Anterior cingulate cortex (tissue), 58 donors: ENCODE data around the gene POLA2.

Experiments
- DNase-seq, 58 donors: peaks; one replicate each; lab custom pipeline; 2025; lab: John Stamatoyannopoulos, UW

The POLA2 gene

GRCh38 chr11:65279741-65280440 lies 18.1 kb downstream of the POLA2 start:
- no peak for DNase-seq

- DNase-seq: no peak
Measured at GRCh38 chr11:65280646-65281045, 18.9 kb downstream of the POLA2 start.

GRCh38 chr11:65286686-65287085 lies 24.9 kb downstream of the POLA2 start:
- no peak for DNase-seq

- DNase-seq: no peak
Measured at GRCh38 chr11:65287601-65288000, 25.8 kb downstream of the POLA2 start.

GRCh38 chr11:65288706-65289536 lies 27.2 kb downstream of the POLA2 start:
- peak in 17 of 58 donors; percentile 14 to 70 (median 31) for DNase-seq

- peak in 52 of 58 donors; percentile 11 to 88 (median 64) for DNase-seq
Measured at GRCh38 chr11:65290448-65291165, 28.8 kb downstream of the POLA2 start.

GRCh38 chr11:65291613-65292012 lies 29.9 kb downstream of the POLA2 start:
- DNase-seq: peak in 44 of 58 donors; percentile 19 to 91 (median 68)

- DNase-seq: no peak
Measured at GRCh38 chr11:65292890-65293289, 31.1 kb downstream of the POLA2 start.

- DNase-seq: peak in 7 of 58 donors; percentile 34 to 53 (median 35)
Measured at GRCh38 chr11:65293909-65294381, 32.2 kb downstream of the POLA2 start.

GRCh38 chr11:65295001-65295400 lies 33.2 kb downstream of the POLA2 start:
- DNase-seq: no peak

GRCh38 chr11:65295571-65296341 lies 34.0 kb downstream of the POLA2 start:
- no peak for DNase-seq

GRCh38 chr11:65297026-65297672 lies 35.4 kb downstream of the POLA2 start:
- no peak for DNase-seq

- peak in 49 of 58 donors; percentile 21 to 83 (median 57) for DNase-seq
Measured at GRCh38 chr11:65298131-65298535, 36.4 kb downstream of the POLA2 start.

GRCh38 chr11:65298655-65299179 lies 37.0 kb downstream of the POLA2 start:
- peak in 44 of 58 donors; percentile 16 to 87 (median 61) for DNase-seq

- DNase-seq: no peak
Measured at GRCh38 chr11:65300621-65301275, 39.0 kb downstream of the POLA2 start.

- peak in 27 of 58 donors; percentile 9 to 69 (median 39) for DNase-seq
Measured at GRCh38 chr11:65301491-65302329, 39.9 kb downstream of the POLA2 start.

GRCh38 chr11:65303555-65303954 lies 41.8 kb downstream of the POLA2 start:
- no peak for DNase-seq

- no peak for DNase-seq
Measured at GRCh38 chr11:65304110-65304509, 42.3 kb downstream of the POLA2 start.
